Mammary epithelial cell (primary cell): ENCODE data around the gene RMND5A.

Experiments
- EZH2 ChIP-seq: IDR thresholded peaks from 2 replicates; pipeline ENCODE4 v1.6.1; 2012; ENCODE audit warnings: low read length, inconsistent platforms, borderline replicate concordance
- TF ChIP-seq, protein P1 (sequence below), 2 donors: IDR thresholded peaks in 1 of 2; conservative IDR thresholded peaks in 1 of 2; 2 replicates each; pipeline ENCODE4 v1.5.1; 2011 to 2012; ENCODE audit warnings: inconsistent platforms in 2 of 2, low read length in 2 of 2, mild to moderate bottlenecking in 2 of 2, control low read depth in 1 of 2, low read depth in 1 of 2; ENCODE audit not compliant: insufficient read depth in 1 of 2; ENCODE audit errors: extremely low read depth in 1 of 2

- TF ChIP-seq, protein P1, sequence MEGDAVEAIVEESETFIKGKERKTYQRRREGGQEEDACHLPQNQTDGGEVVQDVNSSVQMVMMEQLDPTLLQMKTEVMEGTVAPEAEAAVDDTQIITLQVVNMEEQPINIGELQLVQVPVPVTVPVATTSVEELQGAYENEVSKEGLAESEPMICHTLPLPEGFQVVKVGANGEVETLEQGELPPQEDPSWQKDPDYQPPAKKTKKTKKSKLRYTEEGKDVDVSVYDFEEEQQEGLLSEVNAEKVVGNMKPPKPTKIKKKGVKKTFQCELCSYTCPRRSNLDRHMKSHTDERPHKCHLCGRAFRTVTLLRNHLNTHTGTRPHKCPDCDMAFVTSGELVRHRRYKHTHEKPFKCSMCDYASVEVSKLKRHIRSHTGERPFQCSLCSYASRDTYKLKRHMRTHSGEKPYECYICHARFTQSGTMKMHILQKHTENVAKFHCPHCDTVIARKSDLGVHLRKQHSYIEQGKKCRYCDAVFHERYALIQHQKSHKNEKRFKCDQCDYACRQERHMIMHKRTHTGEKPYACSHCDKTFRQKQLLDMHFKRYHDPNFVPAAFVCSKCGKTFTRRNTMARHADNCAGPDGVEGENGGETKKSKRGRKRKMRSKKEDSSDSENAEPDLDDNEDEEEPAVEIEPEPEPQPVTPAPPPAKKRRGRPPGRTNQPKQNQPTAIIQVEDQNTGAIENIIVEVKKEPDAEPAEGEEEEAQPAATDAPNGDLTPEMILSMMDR (conservative IDR thresholded peaks at IDR 0.05 in 1 of 2, IDR thresholded peaks at IDR 0.05 in 1 of 2; ENCODE audit: extremely low read depth in 1 of 2, insufficient read depth in 1 of 2, low read depth in 1 of 2, low read length in 2 of 2), result no peak
- no peak for TF ChIP-seq EZH2
These were observed 69.6 kb downstream of the RMND5A start for GRCh38 chr2:86789687-86790133.
